HL-60 (cell line): ENCODE measurements around the gene ANO6.

Source experiments
- DNase-seq, 2 experiments: peaks; one replicate each; pipeline ENCODE4 v3.0.0-alpha.2; 2010 to 2020; ENCODE audit warnings: low read depth in 1 of 2, low spot score in 1 of 2
- H3K27ac ChIP-seq: fragments of 250-450 bp; sonication (Bioruptor Pico); replicated peaks from 2 replicates; pipeline ENCODE4 v1.5.1; 2020; ENCODE audit warnings: mild to moderate bottlenecking, moderate library complexity
- H3K27me3 ChIP-seq: fragments of 250-450 bp; sonication (Bioruptor Pico); 2 replicates; pipeline ENCODE4 v1.5.1; 2021; ENCODE audit warnings: mild to moderate bottlenecking, moderate library complexity; ENCODE audit not compliant: insufficient read depth, poor library complexity, severe bottlenecking
- H3K4me3 ChIP-seq: replicated peaks from 2 replicates; pipeline ENCODE4 v1.5.1; 2011; ENCODE audit warnings: mild to moderate bottlenecking, control low read depth, low read length; ENCODE audit not compliant: insufficient read depth
- CTCF ChIP-seq: IDR thresholded peaks from one replicate; pipeline ENCODE4 v1.5.1; 2011; ENCODE audit warnings: low read length, control low read depth, inconsistent platforms; ENCODE audit not compliant: insufficient read depth
- GABPA ChIP-seq: IDR thresholded peaks from 2 replicates; pipeline ENCODE4 v1.6.1; 2012; ENCODE audit warnings: low read depth
- POLR2AphosphoS5 ChIP-seq: IDR thresholded peaks from 2 replicates; pipeline ENCODE4 v1.6.1; 2012; ENCODE audit warnings: low read depth
- REST ChIP-seq: IDR thresholded peaks from 2 replicates; pipeline ENCODE4 v1.6.1; 2012; ENCODE audit warnings: low read depth; ENCODE audit not compliant: insufficient replicate concordance
- SPI1 ChIP-seq: IDR thresholded peaks from 2 replicates; pipeline ENCODE4 v1.6.1; 2012; ENCODE audit warnings: low read depth, mild to moderate bottlenecking, borderline replicate concordance

Gene ANO6

GRCh38 chr12:45446013-45446412, 230.1 kb downstream of the ANO6 start:
- no peak overlapping the region for H3K4me3 ChIP-seq
- no peak overlapping the region for H3K27ac ChIP-seq
- no peaks in the 10 kb centered on the region for H3K27me3 ChIP-seq
- no peak for DNase-seq
- TF ChIP-seq CTCF (no peak), GABPA (no peak), POLR2AphosphoS5 (no peak), REST (no peak), SPI1 (no peak)

GRCh38 chr12:45458238-45458637, 242.3 kb downstream of the ANO6 start:
- no peak overlapping the region for H3K4me3 ChIP-seq
- no peak for DNase-seq
- H3K27me3 ChIP-seq = no peaks in the 10 kb centered on the region
- no peak for TF ChIP-seq GABPA
- TF ChIP-seq SPI1 = no peak
- TF ChIP-seq POLR2AphosphoS5 = no peak
- TF ChIP-seq CTCF = no peak
- no peak for TF ChIP-seq REST
- H3K27ac ChIP-seq = no peak overlapping the region

- H3K4me3 ChIP-seq = no peak overlapping the region
- no peaks in the 10 kb centered on the region for H3K27me3 ChIP-seq
- no peak for DNase-seq
- H3K27ac ChIP-seq = no peak overlapping the region
- no peak for TF ChIP-seq REST
- TF ChIP-seq CTCF = no peak
- TF ChIP-seq GABPA = no peak
- no peak for TF ChIP-seq POLR2AphosphoS5
- TF ChIP-seq SPI1 = no peak
Observed at GRCh38 chr12:45458854-45459807, 243.2 kb downstream of the ANO6 start.
